NCI-H345 (cell line): ENCODE measurements around the gene GAPT.
A peak's percentile ranks its signal among the peaks of the same experiment; 100 is the strongest.
"Not testable (repeated sequence)": the region's sequence is repeated elsewhere in the genome, so short reads cannot be mapped to it uniquely, and the experiment has no call there.

ENCODE experiments used
- DNase-seq: peaks from one replicate; lab custom pipeline; 2025; lab: John Stamatoyannopoulos, UW

The GAPT gene

GRCh38 chr5:58504766-58505165, 13.5 kb downstream of the GAPT start:
- no peak for DNase-seq

- no peak for DNase-seq
Observed at GRCh38 chr5:58505502-58505901, 14.3 kb downstream of the GAPT start.

GRCh38 chr5:58505971-58506640, 14.9 kb downstream of the GAPT start:
- no peak for DNase-seq

DNA sequence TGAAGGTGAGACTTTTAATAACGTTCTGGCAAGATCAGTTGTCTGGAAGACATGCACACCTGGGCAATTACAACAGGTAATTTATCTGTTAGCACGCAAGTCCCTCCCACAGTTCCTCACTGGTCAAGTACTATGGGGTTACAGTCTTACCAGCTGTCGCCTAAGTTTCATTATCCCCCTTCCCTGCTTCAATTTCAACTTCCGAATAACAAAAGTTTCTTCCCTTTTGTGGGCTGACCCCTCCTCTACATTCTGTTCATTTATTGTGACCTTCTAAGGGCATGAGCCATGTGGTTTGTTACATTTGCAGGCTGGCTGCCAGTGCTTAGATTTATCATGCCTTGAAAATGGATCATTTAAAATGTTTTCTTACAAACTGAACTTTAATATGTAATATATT, 16.5 kb downstream of the GAPT start:
- DNase-seq, result no peak

DNA sequence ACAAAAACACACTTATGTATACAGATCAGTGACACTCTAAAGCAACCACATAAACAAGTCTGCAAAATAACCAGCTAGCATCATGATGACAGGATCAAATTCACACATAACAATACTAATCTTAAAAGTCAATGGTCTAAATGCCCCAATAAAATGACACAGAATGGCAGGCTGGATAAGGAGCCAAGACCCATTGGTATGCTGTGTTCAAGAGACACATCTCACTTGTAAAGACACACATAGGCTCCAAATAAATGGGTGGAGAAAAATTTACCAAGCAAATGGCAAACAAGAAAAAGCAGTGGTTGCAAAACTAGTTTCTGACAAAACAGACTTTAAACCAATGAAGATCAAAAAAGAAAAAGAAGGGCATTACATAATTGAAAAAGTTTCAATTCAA, 26.0 kb downstream of the GAPT start:
- no peak for DNase-seq

DNA sequence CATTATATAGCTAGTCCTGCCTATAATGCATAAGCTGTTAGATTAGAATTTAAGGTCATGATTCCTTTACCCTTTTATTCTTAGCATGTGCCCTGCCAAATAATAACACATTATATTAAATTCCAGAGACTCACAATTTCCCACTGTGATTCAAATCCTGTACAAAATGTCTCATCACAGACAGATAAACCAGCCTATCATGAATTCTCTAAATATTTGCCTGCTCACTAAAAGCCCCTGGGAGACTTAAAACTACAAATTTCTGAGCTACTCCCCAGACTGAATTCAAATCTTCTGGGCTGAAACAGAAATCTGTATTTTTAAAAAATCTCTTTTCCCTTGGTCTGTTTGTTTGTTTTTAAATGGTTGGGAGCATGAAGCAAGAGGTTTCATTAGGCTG, 32.7 kb downstream of the GAPT start:
- DNase-seq, result no peak

- no peak for DNase-seq
Observed at GRCh38 chr5:58524571-58524970, 33.3 kb downstream of the GAPT start.

GRCh38 chr5:58530942-58531490, 39.8 kb downstream of the GAPT start:
- DNase-seq, result no peak

GRCh38 chr5:58541935-58542334, 50.7 kb downstream of the GAPT start:
- not testable (repeated sequence) for DNase-seq

- DNase-seq, result peak; percentile 55
Observed at GRCh38 chr5:58542709-58543108, 51.5 kb downstream of the GAPT start.

DNA sequence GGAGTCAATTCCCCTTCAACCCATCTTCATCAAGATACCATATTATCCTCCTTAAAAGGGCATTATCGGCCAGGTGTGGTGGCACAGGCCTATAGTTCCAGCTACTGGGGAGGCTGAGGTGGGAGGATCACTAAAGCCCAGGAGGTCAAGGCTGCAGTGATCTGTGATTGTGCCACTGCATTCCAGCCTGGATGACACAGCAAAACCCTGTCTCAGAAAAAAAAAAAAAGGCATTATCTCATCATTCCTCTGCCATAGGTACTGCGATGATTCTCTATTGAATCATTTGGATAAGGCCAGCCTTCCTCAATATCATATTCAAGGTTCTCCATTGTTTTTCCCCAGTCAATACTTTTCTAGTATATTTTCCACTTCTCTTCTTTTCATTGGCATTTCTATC, 52.5 kb downstream of the GAPT start:
- no peak for DNase-seq

DNA sequence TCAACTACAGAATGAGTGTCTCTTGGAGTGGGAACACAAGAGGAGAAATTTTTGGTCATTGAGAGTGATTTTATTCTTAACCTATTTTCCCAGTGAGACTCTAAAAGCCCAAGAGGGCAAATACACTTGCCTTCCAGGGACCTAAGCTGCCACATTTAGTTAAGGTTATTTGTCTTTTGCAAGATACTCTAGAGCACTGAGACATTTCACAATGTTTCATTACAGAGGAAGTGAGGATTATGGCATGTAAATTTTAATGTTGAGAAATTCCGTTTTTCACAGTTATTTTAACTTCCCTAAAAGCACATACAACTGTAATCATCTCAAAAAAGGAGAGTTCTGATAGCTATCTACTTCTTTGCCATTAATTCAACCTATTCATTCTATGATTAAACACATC, 53.0 kb downstream of the GAPT start:
- no peak for DNase-seq

- no peak for DNase-seq
Observed at GRCh38 chr5:58544926-58545325, 53.7 kb downstream of the GAPT start.

- no peak for DNase-seq
Observed at GRCh38 chr5:58545912-58546311, 54.7 kb downstream of the GAPT start.
